Fibroblast of mammary gland (primary cell): ENCODE data around the gene ASPRV1.

Experiments
- DNase-seq: peaks from one replicate; pipeline ENCODE4 v3.0.0-alpha.2; 2010; ENCODE audit warnings: low read depth
- H3K4me3 ChIP-seq: 2 replicates; pipeline ENCODE4 v1.5.1; 2011; ENCODE audit warnings: low read depth, mild to moderate bottlenecking, low read length, moderate library complexity; ENCODE audit not compliant: control insufficient read depth
- TF ChIP-seq, protein P1 (sequence below): conservative IDR thresholded peaks from 2 replicates; pipeline ENCODE4 v1.5.1; 2011; ENCODE audit warnings: low read depth, low read length, inconsistent platforms; ENCODE audit not compliant: control insufficient read depth, insufficient read depth

ASPRV1 gene

DNA sequence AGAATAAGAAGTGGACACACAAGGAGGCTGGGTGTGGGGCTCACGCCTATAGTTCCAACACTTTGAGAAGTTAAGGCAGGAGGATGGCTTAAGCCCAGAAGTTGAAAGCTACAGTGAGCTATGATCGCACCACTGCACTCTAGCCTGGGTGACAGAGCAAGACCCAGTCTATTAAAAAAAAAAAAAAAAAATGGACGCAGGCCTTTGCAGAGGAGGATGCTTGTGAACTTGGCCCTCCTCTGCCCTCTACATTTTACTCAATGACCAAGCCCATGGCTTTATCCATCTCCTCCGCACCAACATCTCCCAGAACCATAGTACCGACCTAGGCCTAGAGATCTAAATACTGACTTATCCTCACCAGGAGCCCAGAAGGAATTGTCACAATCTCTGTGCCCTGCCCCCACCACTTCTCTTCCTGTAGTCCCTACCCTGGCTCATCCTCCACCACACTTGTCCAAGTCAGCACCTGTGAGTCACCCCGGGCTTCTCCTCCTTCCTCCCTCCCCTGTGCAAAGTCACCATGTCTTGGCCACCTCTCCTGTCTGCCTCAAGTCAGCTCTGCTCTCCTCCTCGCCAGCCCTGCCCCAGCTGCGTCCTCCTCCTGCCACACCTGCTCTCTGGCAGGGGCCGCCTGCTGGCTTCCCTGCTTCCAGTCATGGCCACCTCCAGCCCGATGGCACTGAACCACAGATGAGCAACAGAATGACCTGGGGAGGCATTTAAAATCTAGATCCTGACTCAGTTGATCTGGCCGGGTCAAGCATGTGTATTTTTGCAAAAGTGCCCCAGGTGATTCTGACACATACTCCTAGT lies 35.8 kb upstream of the ASPRV1 start:
- TF ChIP-seq, protein P1, sequence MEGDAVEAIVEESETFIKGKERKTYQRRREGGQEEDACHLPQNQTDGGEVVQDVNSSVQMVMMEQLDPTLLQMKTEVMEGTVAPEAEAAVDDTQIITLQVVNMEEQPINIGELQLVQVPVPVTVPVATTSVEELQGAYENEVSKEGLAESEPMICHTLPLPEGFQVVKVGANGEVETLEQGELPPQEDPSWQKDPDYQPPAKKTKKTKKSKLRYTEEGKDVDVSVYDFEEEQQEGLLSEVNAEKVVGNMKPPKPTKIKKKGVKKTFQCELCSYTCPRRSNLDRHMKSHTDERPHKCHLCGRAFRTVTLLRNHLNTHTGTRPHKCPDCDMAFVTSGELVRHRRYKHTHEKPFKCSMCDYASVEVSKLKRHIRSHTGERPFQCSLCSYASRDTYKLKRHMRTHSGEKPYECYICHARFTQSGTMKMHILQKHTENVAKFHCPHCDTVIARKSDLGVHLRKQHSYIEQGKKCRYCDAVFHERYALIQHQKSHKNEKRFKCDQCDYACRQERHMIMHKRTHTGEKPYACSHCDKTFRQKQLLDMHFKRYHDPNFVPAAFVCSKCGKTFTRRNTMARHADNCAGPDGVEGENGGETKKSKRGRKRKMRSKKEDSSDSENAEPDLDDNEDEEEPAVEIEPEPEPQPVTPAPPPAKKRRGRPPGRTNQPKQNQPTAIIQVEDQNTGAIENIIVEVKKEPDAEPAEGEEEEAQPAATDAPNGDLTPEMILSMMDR, result no peak
- DNase-seq, result peak; percentile 70

DNA sequence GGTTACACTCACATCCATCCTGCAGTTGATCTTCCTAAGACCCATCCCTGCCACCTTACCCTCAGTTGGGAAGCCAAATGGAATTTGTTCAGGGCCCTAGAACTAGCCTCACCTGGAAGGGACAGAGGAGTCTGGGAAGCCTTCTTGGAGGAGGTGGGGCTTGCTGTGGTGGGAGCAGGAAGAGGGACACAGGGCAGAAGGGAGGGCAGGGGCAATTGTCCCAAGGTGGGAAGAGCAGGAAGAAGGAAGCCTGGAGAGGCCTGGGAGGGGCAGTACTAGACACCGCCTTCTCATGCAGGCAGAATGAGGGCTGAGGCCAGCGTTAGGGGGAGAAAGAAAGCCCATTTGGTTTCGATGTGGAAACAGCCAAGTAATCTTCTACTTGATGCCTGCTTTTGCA lies 34.1 kb upstream of the ASPRV1 start:
- TF ChIP-seq, protein P1, result no peak
- no peak overlapping the region for H3K4me3 ChIP-seq
- DNase-seq, result no peak

More for the DNA sequence above, 35.8 kb upstream of the ASPRV1 start:
- H3K4me3 ChIP-seq, result no peak overlapping the region

DNA sequence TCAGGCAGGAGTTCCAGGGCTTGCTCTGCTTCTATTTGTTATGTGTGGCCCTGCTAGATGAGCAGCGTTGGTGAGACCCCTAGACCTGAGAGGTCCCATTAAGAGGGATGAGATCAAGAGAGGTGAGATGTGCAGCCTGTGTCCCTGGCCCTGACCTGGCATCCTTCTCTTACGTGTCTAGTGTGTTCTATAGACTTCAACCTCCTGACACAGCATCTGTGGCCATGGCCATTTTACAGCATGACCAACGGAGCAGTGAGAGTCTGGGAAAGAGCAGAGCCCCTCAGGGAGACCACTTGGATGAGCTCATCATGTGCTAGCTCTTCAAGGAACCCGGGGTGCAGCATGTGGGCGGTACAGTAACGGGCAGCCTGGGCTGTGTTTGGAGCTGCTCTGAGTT lies 32.7 kb upstream of the ASPRV1 start:
- TF ChIP-seq, protein P1, result no peak
- no peak for DNase-seq
- no peak overlapping the region for H3K4me3 ChIP-seq

DNA sequence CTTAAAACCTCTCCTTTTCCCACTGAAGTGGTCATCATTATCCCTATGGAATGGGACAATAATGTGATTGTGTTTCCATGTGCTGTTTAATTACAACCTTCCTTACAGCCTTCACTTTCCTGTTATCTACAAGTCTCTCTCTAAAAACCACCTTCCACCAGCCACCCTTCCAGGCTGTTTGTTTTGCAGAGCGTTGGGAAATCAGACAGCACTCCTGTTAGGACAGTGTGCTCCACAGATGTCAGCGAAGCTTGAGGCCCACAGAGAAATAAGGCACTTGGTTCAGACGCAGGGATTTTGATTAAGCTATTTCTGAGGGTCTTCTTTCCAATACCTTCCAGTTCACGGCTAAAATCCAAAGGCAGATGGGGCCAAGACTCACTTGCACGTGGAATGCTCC lies 32.3 kb upstream of the ASPRV1 start:
- TF ChIP-seq, protein P1, result no peak
- H3K4me3 ChIP-seq, result no peak overlapping the region
- no peak for DNase-seq

DNA sequence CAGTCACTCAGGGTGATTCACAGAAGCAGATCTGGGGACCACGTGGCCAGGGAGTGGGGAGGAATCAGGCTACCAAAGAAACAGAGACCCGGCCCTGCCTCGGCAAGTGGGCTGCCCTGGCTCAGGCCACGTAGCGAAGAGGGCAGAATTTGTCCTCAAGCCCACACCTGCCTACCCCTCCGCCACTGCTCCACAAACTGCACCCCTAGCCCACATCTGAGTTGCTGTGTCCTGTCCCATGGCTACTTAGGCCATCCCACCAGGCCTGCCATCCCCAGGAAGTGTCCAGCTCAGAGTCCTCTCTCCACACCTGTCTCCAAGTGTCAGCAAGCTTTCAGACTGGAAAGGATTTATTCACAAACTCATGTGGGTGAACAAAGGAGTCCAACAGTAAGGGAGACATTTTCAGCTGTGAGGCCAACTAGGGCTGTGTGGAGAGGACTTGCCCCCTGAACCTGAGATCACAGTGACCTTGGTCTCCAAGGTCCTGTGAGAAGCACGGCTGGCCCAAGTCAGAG lies 31.7 kb upstream of the ASPRV1 start:
- no peak overlapping the region for H3K4me3 ChIP-seq
- DNase-seq, result no peak
- TF ChIP-seq, protein P1, result no peak

DNA sequence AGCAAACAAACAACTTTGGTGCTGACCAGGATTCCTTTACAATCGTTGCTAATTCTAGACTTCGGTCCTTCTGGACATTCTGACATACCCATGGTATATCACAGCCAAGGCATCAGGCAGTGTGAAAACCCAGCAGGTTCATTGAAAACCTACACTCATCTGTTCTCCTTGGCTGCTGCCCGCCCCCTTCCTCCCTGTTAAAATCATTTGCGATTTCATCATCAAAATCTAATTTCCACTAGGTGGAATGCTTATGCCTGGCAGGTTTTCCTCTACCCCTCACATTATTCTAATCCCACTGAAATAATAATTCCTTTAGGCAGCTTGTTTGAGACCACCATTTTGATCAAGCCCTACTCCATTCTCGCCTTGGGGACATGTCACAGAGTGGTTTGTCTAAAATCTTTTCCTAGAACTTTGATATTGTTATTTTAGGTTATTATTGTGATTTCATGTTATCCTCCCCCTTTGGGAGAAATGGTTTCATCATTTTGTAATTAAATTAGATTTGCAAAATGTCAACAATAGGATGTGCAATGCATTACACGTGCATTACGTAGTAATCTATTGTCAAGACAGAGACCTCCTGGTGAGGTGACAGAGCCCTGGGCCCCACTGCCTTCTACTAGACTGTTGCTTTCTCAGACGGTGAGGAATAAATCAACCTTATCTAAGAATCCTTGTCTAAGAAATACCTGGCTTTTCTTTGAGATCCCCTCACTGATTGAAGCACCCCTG lies 31.0 kb upstream of the ASPRV1 start:
- no peak for DNase-seq
- TF ChIP-seq, protein P1, result no peak
- H3K4me3 ChIP-seq, result no peak overlapping the region
